Left ventricle myocardium inferior (tissue), 1 donor: ENCODE results near the gene NACAD. TPM values are rescaled to one million over a fixed set of nuclear protein-coding genes. Genes with fewer than 3 reads are reported as not detected.

Source experiments
- DNase-seq: peaks from one replicate; pipeline ENCODE4 v3.0.0-alpha.2; 2020
- H3K27ac ChIP-seq: fragments of 200-600 bp; replicated peaks from 2 replicates; pipeline ENCODE4 v1.8.0; 2021
- H3K27me3 ChIP-seq: fragments of 200-600 bp; 2 replicates; pipeline ENCODE4 v1.8.0; 2021; ENCODE audit warnings: low read depth
- H3K36me3 ChIP-seq: fragments of 200-600 bp; 2 replicates; pipeline ENCODE4 v1.8.0; 2021
- H3K4me1 ChIP-seq: fragments of 200-600 bp; 2 replicates; pipeline ENCODE4 v1.8.0; 2021
- H3K4me3 ChIP-seq: fragments of 200-600 bp; 2 replicates; pipeline ENCODE4 v1.8.0; 2021; ENCODE audit warnings: mild to moderate bottlenecking, moderate library complexity
- H3K9me3 ChIP-seq: fragments of 200-600 bp; replicated peaks from 2 replicates; pipeline ENCODE4 v1.8.0; 2021
- intact Hi-C: fragments of 100-400 bp; cut with micrococcal nuclease; formaldehyde crosslinking; loops from one replicate; pipeline ENCODE4 v1.11.0; 2022
- total RNA-seq: library from RNA; stranded (reverse); fragmentation: NEBNext Ultra II Directional; extraction: Animal tissue kit (Norgen Biotek cat#: 25700); gene quantifications from one replicate; pipeline ENCODE4 v1.2.1, GENCODE V29; 2021
- TF ChIP-seq, protein P1 (sequence below): fragments of 200-600 bp; IDR thresholded peaks from 2 replicates; pipeline ENCODE4 v1.8.0; 2021; ENCODE audit warnings: antibody characterized with exemption, mild to moderate bottlenecking, borderline replicate concordance
- donor health status: DM: no; HTN: yes; CAD: no; lungs with severe emphysema.

The NACAD gene
- total RNA-seq, 1 donor from 2014 or later = 3.8 TPM

DNA sequence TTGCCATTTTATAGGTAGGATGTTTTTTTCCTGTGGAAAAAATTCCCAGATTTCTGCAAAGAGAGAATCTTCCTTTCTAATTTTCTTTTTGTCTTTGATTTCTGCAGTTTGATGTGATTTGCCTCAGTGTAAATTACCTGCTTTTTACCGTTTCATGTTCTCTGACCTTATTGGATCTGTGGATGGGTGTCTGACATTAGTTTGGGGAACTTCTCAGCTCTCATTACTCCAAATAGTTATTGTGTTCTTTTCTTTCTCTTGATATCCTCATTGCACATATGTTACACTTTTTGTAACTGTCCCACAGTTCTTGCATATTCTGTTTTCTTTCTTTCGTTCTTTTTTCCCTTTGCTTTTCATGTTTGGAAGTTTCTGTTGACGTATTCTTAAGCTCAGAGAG, 28.5 kb downstream of the NACAD start:
- H3K9me3 ChIP-seq = no peaks in the 10 kb centered on the region
- DNase-seq = no peak
- no peaks in the 10 kb centered on the region for H3K27me3 ChIP-seq
- H3K4me1 ChIP-seq = peaks cover 11% of the 10 kb centered on the region
- no peak overlapping the region for H3K27ac ChIP-seq
- no peak overlapping the region for H3K4me3 ChIP-seq
- TF ChIP-seq, protein P1, sequence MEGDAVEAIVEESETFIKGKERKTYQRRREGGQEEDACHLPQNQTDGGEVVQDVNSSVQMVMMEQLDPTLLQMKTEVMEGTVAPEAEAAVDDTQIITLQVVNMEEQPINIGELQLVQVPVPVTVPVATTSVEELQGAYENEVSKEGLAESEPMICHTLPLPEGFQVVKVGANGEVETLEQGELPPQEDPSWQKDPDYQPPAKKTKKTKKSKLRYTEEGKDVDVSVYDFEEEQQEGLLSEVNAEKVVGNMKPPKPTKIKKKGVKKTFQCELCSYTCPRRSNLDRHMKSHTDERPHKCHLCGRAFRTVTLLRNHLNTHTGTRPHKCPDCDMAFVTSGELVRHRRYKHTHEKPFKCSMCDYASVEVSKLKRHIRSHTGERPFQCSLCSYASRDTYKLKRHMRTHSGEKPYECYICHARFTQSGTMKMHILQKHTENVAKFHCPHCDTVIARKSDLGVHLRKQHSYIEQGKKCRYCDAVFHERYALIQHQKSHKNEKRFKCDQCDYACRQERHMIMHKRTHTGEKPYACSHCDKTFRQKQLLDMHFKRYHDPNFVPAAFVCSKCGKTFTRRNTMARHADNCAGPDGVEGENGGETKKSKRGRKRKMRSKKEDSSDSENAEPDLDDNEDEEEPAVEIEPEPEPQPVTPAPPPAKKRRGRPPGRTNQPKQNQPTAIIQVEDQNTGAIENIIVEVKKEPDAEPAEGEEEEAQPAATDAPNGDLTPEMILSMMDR = no peak
- intact Hi-C loops = no loop called here
- peaks cover 15% of the 10 kb centered on the region for H3K36me3 ChIP-seq

DNA sequence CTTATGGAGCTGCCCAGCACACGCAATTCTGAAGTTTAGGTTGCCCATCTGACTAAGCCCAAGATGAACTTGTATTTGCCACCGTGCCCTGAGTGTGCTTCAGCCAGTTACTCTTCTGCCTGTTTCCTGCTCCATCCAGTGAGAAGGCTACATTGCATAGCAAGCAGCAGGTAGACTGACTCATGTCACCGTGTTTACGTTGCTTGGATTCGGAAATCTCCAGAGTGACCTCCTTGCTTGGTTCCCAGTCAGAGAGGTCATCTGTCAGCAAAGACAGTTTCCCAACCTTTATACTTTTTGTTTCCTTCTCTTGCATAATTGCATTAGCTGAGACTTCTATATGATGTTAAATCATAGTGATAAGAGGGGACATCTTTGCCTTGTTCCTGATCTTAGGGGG, 30.9 kb downstream of the NACAD start:
- intact Hi-C loops = no loop called here
- Histone ChIP-seq H3K27me3 (no peaks in the 10 kb centered on the region), H3K4me1 (peaks cover 3% of the 10 kb centered on the region), H3K9me3 (no peaks in the 10 kb centered on the region), H3K36me3 (peaks cover 5% of the 10 kb centered on the region), H3K4me3 (no peak overlapping the region), H3K27ac (no peak overlapping the region)
- TF ChIP-seq, protein P1 = no peak
- DNase-seq = no peak

DNA sequence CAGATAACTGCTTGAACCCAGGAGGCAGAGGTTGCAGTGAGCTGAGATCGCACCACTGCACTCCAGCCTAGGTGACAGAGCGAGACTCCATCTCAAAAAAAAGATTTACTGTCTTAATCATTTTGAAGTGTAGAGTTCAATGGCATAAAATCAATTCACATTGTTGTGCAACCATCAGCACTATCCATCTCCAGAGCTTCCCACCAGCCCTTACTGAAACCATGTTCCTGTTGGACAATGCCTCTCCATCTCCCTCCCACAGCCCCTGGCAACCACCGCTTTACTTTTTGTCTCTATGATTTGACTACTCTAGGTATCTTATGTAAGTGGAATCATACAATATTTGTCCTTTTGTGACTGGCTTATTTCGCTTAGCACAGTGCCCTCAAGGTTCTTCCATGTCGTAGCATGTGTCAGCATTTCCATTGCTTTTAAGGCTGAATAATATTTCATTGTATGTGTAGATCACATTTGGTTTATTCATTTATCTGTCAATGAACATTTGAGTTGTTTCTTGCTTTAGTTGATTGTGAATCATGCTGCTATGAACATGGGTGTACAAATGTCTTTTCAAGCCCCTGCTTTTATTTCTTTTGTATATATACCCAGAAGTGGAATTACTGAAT, 33.1 kb downstream of the NACAD start:
- H3K9me3 ChIP-seq = no peaks in the 10 kb centered on the region
- no peak overlapping the region for H3K27ac ChIP-seq
- no peak overlapping the region for H3K4me3 ChIP-seq
- TF ChIP-seq, protein P1 = no peak
- intact Hi-C loops = no loop called here
- no peaks in the 10 kb centered on the region for H3K27me3 ChIP-seq
- peaks cover 3% of the 10 kb centered on the region for H3K4me1 ChIP-seq
- no peak for DNase-seq
- peaks cover 5% of the 10 kb centered on the region for H3K36me3 ChIP-seq

DNA sequence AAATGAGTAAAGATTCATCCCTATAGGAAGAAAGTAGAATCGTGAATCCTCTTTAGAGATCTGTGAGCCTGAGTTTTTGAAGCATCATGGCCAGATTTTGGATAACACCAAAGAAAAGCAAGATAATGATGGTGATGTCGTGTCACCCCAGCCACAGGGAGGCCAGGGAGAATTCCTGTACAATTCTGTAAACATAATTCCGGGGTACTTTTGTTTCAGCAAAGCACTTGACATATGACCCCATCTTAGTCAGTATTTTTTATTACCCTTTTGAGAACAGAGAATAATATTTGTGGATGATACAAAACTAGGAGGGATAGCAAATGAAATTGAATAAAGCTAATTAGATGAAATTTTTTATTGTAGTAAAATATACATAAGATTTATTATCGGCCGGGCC, 33.8 kb downstream of the NACAD start:
- Histone ChIP-seq H3K27me3 (no peaks in the 10 kb centered on the region), H3K36me3 (peaks cover 6% of the 10 kb centered on the region)
- intact Hi-C loops = no loop called here

DNA sequence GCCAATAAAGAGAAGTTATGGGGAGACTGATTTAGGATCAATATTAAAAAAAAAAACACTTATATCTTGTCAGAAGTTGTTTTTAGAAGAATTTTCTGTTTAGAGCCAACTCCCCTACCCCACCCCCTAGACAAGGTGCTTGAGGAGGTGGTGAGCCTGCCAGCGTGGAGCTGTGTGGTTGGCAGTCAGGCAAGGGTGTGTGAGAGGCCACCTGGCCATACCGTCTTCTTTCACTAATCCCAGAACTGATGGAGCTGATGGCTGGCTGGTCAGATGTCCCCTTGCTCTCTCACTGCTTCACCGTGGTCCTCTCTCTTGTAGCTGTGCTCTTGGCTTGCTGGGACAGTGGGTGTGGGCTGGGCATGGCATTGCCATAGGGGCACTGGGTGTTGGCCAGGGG, 34.3 kb downstream of the NACAD start:
- Histone ChIP-seq H3K4me3 (no peak overlapping the region), H3K27ac (no peak overlapping the region), H3K4me1 (peaks cover 3% of the 10 kb centered on the region), H3K9me3 (no peaks in the 10 kb centered on the region), H3K36me3 (peaks cover 11% of the 10 kb centered on the region), H3K27me3 (no peaks in the 10 kb centered on the region)
- TF ChIP-seq, protein P1 = no peak
- no peak for DNase-seq
- intact Hi-C loops = no loop called here

More for the DNA sequence above, 33.8 kb downstream of the NACAD start:
- TF ChIP-seq, protein P1 = no peak
- Histone ChIP-seq H3K9me3 (no peaks in the 10 kb centered on the region), H3K4me3 (no peak overlapping the region), H3K4me1 (peaks cover 3% of the 10 kb centered on the region), H3K27ac (no peak overlapping the region)
- DNase-seq = no peak

DNA sequence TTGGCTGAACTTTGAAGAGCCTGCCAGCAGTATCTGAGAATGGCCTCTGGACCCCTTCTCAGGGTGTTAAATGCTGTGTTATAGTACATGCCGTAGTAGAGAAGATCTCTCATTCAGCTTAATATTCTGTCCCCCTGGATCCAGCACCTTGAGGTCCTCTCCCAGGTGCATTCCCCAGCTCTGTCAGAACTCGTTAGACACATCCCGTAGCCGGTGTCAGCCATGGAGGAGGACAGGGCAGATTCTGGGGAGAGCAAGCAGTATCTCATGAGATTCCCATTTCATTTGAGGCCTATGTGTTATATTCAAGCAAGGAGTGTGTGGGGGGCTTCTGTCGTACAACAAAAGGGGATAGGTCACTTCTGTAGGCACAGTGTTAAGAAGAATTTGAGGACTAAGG, 34.8 kb downstream of the NACAD start:
- Histone ChIP-seq H3K36me3 (peaks cover 15% of the 10 kb centered on the region), H3K4me1 (peaks cover 3% of the 10 kb centered on the region), H3K9me3 (no peaks in the 10 kb centered on the region), H3K4me3 (no peak overlapping the region), H3K27ac (no peak overlapping the region), H3K27me3 (no peaks in the 10 kb centered on the region)
- TF ChIP-seq, protein P1 = no peak
- intact Hi-C loops = no loop called here
- DNase-seq = no peak
